ENCODE data around the gene PRF1. TPM values are rescaled to one million over a fixed set of nuclear protein-coding genes. Genes with fewer than 3 reads are reported as not detected.

PRF1 gene
- total and polyA plus RNA-seq, 4 donors: 2.5 to 3.1 (median 2.8) TPM

DNA sequence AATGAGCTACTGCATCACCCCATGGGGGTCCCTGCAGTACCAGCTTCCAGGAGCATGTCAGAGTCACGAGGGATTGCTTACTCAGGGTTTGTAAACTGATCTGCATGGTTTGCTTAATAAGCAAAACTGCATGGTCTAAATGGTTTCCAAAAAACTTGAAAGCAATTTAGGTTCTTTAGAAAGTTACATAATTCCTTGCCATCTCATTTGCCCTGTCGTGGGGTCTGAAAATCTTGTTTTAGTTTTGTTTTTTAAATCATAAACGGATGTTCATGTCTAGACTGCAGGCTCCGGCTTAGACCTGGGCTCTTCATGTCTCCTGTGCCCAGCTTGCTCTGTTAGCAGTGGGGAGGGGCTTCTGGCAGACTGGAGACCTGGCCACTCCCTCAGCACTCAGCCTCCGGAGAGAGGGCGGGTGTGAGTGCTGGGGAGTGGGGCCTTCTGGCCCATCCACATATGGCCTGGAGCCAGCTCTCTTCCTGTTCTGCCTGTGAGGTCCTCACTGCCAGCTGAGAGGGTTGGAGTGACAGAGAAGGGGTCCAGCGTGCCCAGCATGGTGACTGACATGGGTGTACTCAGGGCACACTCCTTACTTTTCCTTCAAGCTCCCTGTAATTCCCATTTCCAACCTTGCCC, 17.5 kb downstream of the PRF1 start:
- H3K4me3 ChIP-seq (ENCODE audit: low read depth in 1 of 3, low read length in 3 of 3): no peak overlapping the region
- H3K9me3 ChIP-seq (ENCODE audit: control insufficient read depth in 4 of 4, low read length in 3 of 4): no peaks in the 10 kb centered on the region
- no peak for DNase-seq (ENCODE audit: low spot score)
- H3K36me3 ChIP-seq (ENCODE audit: control insufficient read depth in 4 of 4, insufficient read depth in 3 of 4, low read depth in 1 of 4, low read length in 3 of 4): no peaks in the 10 kb centered on the region
- WGBS: 68% methylated on average over 7 of the region's 7 CpGs
- H3K27me3 ChIP-seq (ENCODE audit: control insufficient read depth in 4 of 4, insufficient read depth in 4 of 4, low read length in 3 of 4): no peaks in the 10 kb centered on the region
- no peaks in the 10 kb centered on the region for H3K4me1 ChIP-seq (ENCODE audit: control insufficient read depth in 4 of 4, insufficient read depth in 4 of 4, low read length in 3 of 4)
- TF ChIP-seq FOXA2 (IDR thresholded peaks at IDR 0.05): no peak
- TF ChIP-seq TAF1 (conservative IDR thresholded peaks at IDR 0.05): no peak
- TF ChIP-seq JUND (IDR thresholded peaks at IDR 0.05): no peak
- TF ChIP-seq, protein P1, sequence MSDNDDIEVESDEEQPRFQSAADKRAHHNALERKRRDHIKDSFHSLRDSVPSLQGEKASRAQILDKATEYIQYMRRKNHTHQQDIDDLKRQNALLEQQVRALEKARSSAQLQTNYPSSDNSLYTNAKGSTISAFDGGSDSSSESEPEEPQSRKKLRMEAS (IDR thresholded peaks at IDR 0.05): no peak
- TF ChIP-seq, protein P2, sequence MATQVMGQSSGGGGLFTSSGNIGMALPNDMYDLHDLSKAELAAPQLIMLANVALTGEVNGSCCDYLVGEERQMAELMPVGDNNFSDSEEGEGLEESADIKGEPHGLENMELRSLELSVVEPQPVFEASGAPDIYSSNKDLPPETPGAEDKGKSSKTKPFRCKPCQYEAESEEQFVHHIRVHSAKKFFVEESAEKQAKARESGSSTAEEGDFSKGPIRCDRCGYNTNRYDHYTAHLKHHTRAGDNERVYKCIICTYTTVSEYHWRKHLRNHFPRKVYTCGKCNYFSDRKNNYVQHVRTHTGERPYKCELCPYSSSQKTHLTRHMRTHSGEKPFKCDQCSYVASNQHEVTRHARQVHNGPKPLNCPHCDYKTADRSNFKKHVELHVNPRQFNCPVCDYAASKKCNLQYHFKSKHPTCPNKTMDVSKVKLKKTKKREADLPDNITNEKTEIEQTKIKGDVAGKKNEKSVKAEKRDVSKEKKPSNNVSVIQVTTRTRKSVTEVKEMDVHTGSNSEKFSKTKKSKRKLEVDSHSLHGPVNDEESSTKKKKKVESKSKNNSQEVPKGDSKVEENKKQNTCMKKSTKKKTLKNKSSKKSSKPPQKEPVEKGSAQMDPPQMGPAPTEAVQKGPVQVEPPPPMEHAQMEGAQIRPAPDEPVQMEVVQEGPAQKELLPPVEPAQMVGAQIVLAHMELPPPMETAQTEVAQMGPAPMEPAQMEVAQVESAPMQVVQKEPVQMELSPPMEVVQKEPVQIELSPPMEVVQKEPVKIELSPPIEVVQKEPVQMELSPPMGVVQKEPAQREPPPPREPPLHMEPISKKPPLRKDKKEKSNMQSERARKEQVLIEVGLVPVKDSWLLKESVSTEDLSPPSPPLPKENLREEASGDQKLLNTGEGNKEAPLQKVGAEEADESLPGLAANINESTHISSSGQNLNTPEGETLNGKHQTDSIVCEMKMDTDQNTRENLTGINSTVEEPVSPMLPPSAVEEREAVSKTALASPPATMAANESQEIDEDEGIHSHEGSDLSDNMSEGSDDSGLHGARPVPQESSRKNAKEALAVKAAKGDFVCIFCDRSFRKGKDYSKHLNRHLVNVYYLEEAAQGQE (IDR thresholded peaks at IDR 0.05): no peak
- TF ChIP-seq FOXA1 (IDR thresholded peaks at IDR 0.05): no peak
- TF ChIP-seq ATF3 (IDR thresholded peaks at IDR 0.05): no peak
- no peak overlapping the region for H3K27ac ChIP-seq (ENCODE audit: low read depth in 1 of 2, low read length in 2 of 2)
- H3K9ac ChIP-seq (ENCODE audit: low read depth in 1 of 2, low read length in 2 of 2): no peak overlapping the region

GRCh38 chr10:70584366-70584765, 18.2 kb downstream of the PRF1 start:
- no peaks in the 10 kb centered on the region for H3K36me3 ChIP-seq (ENCODE audit: control insufficient read depth in 4 of 4, insufficient read depth in 3 of 4, low read depth in 1 of 4, low read length in 3 of 4)
- DNase-seq (ENCODE audit: low spot score): no peak
- no peaks in the 10 kb centered on the region for H3K9me3 ChIP-seq (ENCODE audit: control insufficient read depth in 4 of 4, low read length in 3 of 4)
- TF ChIP-seq NR2F2 (IDR thresholded peaks at IDR 0.05) (no peak), JUND (IDR thresholded peaks at IDR 0.05) (no peak), FOXA2 (IDR thresholded peaks at IDR 0.05) (no peak), FOXA1 (IDR thresholded peaks at IDR 0.05) (no peak), ATF3 (IDR thresholded peaks at IDR 0.05) (no peak), GABPA (IDR thresholded peaks at IDR 0.05 in 1 of 2, conservative IDR thresholded peaks at IDR 0.05 in 1 of 2) (no peak), ZBTB33 (IDR thresholded peaks at IDR 0.05) (no peak), EGR1 (IDR thresholded peaks at IDR 0.05; ENCODE audit: low read depth in 2 of 2) (no peak), TAF1 (conservative IDR thresholded peaks at IDR 0.05) (no peak), RXRA (IDR thresholded peaks at IDR 0.05) (no peak), SP1 (IDR thresholded peaks at IDR 0.05) (no peak), RAD21 (IDR thresholded peaks at IDR 0.05) (no peak), HNF4A (conservative IDR thresholded peaks at IDR 0.05) (no peak), YY1 (IDR thresholded peaks at IDR 0.05) (no peak), HNF4G (IDR thresholded peaks at IDR 0.05) (no peak)
- TF ChIP-seq, protein P2 (IDR thresholded peaks at IDR 0.05): no peak
- TF ChIP-seq, protein P1 (IDR thresholded peaks at IDR 0.05): no peak
- TF ChIP-seq, protein P3, sequence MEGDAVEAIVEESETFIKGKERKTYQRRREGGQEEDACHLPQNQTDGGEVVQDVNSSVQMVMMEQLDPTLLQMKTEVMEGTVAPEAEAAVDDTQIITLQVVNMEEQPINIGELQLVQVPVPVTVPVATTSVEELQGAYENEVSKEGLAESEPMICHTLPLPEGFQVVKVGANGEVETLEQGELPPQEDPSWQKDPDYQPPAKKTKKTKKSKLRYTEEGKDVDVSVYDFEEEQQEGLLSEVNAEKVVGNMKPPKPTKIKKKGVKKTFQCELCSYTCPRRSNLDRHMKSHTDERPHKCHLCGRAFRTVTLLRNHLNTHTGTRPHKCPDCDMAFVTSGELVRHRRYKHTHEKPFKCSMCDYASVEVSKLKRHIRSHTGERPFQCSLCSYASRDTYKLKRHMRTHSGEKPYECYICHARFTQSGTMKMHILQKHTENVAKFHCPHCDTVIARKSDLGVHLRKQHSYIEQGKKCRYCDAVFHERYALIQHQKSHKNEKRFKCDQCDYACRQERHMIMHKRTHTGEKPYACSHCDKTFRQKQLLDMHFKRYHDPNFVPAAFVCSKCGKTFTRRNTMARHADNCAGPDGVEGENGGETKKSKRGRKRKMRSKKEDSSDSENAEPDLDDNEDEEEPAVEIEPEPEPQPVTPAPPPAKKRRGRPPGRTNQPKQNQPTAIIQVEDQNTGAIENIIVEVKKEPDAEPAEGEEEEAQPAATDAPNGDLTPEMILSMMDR (IDR thresholded peaks at IDR 0.05; ENCODE audit: low read depth, low read length, missing input control): no peak
- no peak overlapping the region for H3K9ac ChIP-seq (ENCODE audit: low read depth in 1 of 2, low read length in 2 of 2)
- 90% methylated on average over 11 of the region's 11 CpGs for whole genome bisulfite sequencing
- no peaks in the 10 kb centered on the region for H3K4me1 ChIP-seq (ENCODE audit: control insufficient read depth in 4 of 4, insufficient read depth in 4 of 4, low read length in 3 of 4)
- H3K27me3 ChIP-seq (ENCODE audit: control insufficient read depth in 4 of 4, insufficient read depth in 4 of 4, low read length in 3 of 4): no peaks in the 10 kb centered on the region
- no peak overlapping the region for H3K27ac ChIP-seq (ENCODE audit: low read depth in 1 of 2, low read length in 2 of 2)
- H3K4me3 ChIP-seq (ENCODE audit: low read depth in 1 of 3, low read length in 3 of 3): no peak overlapping the region
